Sigmoid colon (tissue), 7 donors: ENCODE results near the gene WDR73. TPM values are rescaled to one million over a fixed set of nuclear protein-coding genes. Genes with fewer than 3 reads are reported as not detected.

Experiments used
- DNase-seq: peaks from one replicate; pipeline ENCODE4 v3.0.0-alpha.2; 2019
- H3K27ac ChIP-seq, 4 donors: fragments of 200-600 bp; sonication (generic); one replicate each; pipeline ENCODE4 v1.5.1; 2016 to 2019; ENCODE audit warnings: mild to moderate bottlenecking in 1 of 4
- H3K27me3 ChIP-seq, 3 donors: fragments of 200-600 bp; sonication (generic); one replicate each; pipeline ENCODE4 v1.5.1; 2019; ENCODE audit warnings: mild to moderate bottlenecking in 1 of 3
- H3K36me3 ChIP-seq, 4 donors: fragments of 200-600 bp; sonication (generic); one replicate each; pipeline ENCODE4 v1.5.1; 2016 to 2019
- H3K4me1 ChIP-seq, 4 donors: fragments of 200-600 bp; sonication (generic); one replicate each; pipeline ENCODE4 v1.5.1; 2017 to 2019
- H3K4me3 ChIP-seq, 4 donors: fragments of 200-600 bp; sonication (generic); one replicate each; pipeline ENCODE4 v1.5.1; 2017 to 2019; ENCODE audit warnings: mild to moderate bottlenecking in 2 of 4, moderate library complexity in 1 of 4
- H3K9me3 ChIP-seq, 4 donors: fragments of 200-600 bp in 3 of 4; sonication (generic) in 3 of 4; one replicate each; pipeline versions ENCODE4 v1.5.1 to v1.6.1; 2013 to 2019
- EP300 ChIP-seq, 4 donors: sonication (generic); formaldehyde crosslinking; IDR thresholded peaks; one replicate each; pipeline ENCODE4 v1.6.1; 2017; ENCODE audit warnings: antibody characterized with exemption in 4 of 4
- POLR2A ChIP-seq, 2 donors: fragments of 450-650 bp; IDR thresholded peaks; one replicate each; pipeline ENCODE4 v1.6.1; 2016; ENCODE audit warnings: antibody characterized with exemption in 2 of 2, mild to moderate bottlenecking in 2 of 2, moderate library complexity in 2 of 2
- POLR2AphosphoS5 ChIP-seq, 4 donors: sonication (generic); formaldehyde crosslinking; IDR thresholded peaks; one replicate each; pipeline ENCODE4 v1.6.1; 2017; ENCODE audit warnings: antibody characterized with exemption in 4 of 4
- WGBS, 2 donors: extraction: QIAGEN DNeasy Blood & Tissue Kit; methylation state at CpG; one replicate each; pipeline ENCODE4 v1.1.7; 2013; 5-methylcytosine and 5-hydroxymethylcytosine counted together
- intact Hi-C: fragments of 100-400 bp; cut with DNase I; formaldehyde crosslinking; loops from one replicate; pipeline ENCODE4 v1.15.1; 2023
- polyA plus RNA-seq, 3 donors: library from polyadenylated mRNA; stranded (reverse); fragments of 200-250 nt; gene quantifications; one replicate each; pipeline ENCODE4 v1.2.3, GENCODE V29; 2013
- total RNA-seq, 4 donors: library from RNA; depleted of rRNA; stranded (reverse); fragments of >200 nt; gene quantifications; one replicate each; pipeline ENCODE4 v1.1.0, GENCODE V29; 2016
- TF ChIP-seq, protein P1 (sequence below), 4 experiments: fragments of 450-650 bp in 3 of 4; fragments of 200-600 bp in 1 of 4; IDR thresholded peaks; one replicate each; pipeline ENCODE4 v1.5.1; 2016 to 2019; ENCODE audit warnings: antibody characterized with exemption in 4 of 4, mild to moderate bottlenecking in 3 of 4, moderate library complexity in 2 of 4
- donor health status: healthy with polysubstance abuse.
- donor health status: Bipolar disorder and iron deficiency.
- donor health status: healthy.

WDR73 gene
- total and polyA plus RNA-seq, 7 donors: 6.7 to 22.7 (median 17.1) TPM

DNA sequence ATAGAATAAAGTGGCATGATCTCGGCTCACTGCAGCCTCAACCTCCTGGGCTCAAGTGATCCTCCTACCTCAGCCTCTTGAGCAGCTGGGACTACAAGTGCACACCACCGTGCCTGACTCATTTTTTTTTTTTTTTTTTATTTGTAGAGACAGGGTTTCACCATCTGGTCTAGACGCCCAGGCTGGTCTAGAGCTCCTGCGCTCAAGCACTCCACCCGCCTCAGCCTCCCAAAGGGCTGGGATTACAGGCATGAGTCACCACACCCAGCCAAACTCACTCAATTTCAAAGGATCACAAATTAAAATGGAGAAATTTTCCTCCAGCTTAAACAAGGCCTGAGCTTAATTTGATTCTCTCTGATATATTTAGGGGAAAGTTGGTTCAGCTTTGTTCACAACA lies 31.2 kb upstream of the WDR73 start:
- intact Hi-C loops: no loop called here
- Histone ChIP-seq H3K4me1 (no peaks in the 10 kb centered on the region), H3K9me3 (no peaks in the 10 kb centered on the region), H3K27me3 (no peaks in the 10 kb centered on the region), H3K4me3 (no peak overlapping the region), H3K27ac (no peak overlapping the region), H3K36me3 (peaks cover 0 to 56% (median 16%) of the 10 kb centered on the region in 4 donors)
- TF ChIP-seq, protein P1, sequence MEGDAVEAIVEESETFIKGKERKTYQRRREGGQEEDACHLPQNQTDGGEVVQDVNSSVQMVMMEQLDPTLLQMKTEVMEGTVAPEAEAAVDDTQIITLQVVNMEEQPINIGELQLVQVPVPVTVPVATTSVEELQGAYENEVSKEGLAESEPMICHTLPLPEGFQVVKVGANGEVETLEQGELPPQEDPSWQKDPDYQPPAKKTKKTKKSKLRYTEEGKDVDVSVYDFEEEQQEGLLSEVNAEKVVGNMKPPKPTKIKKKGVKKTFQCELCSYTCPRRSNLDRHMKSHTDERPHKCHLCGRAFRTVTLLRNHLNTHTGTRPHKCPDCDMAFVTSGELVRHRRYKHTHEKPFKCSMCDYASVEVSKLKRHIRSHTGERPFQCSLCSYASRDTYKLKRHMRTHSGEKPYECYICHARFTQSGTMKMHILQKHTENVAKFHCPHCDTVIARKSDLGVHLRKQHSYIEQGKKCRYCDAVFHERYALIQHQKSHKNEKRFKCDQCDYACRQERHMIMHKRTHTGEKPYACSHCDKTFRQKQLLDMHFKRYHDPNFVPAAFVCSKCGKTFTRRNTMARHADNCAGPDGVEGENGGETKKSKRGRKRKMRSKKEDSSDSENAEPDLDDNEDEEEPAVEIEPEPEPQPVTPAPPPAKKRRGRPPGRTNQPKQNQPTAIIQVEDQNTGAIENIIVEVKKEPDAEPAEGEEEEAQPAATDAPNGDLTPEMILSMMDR (IDR thresholded peaks at IDR 0.05): no peak
- no peak for TF ChIP-seq POLR2AphosphoS5 (IDR thresholded peaks at IDR 0.05)
- TF ChIP-seq EP300 (IDR thresholded peaks at IDR 0.05): no peak
- TF ChIP-seq POLR2A (IDR thresholded peaks at IDR 0.05): no peak
- 53 to 78% methylated on average over 5 of the region's 5 CpGs for WGBS, 2 donors
- DNase-seq: peak; percentile 68

DNA sequence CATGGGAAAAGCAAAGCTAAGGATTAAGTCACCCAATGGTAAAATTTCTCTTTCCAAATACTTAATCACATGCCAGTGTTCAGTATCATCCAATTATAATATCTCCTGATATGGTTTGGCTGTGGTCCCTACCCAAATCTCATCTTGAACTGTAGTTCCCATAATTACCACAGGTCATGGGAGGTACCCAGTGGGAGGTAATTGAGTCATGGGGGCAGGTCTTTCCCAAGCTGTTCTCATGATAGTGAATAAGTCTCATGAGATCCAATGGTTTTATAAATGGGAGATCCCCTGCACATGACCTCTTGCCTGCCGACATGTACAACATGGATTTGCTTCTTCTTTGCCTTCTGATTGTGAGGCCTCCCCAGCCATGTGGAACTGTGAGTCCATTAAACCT lies 30.0 kb upstream of the WDR73 start:
- TF ChIP-seq POLR2A (IDR thresholded peaks at IDR 0.05) (no peak), POLR2AphosphoS5 (IDR thresholded peaks at IDR 0.05) (no peak), EP300 (IDR thresholded peaks at IDR 0.05) (no peak)
- TF ChIP-seq, protein P1 (IDR thresholded peaks at IDR 0.05): no peak
- H3K4me3 ChIP-seq: no peak overlapping the region
- H3K27ac ChIP-seq: no peak overlapping the region
- H3K4me1 ChIP-seq: no peaks in the 10 kb centered on the region
- H3K27me3 ChIP-seq: no peaks in the 10 kb centered on the region
- H3K36me3 ChIP-seq: peaks cover 0 to 60% (median 16%) of the 10 kb centered on the region in 4 donors
- no peaks in the 10 kb centered on the region for H3K9me3 ChIP-seq
- no peak for DNase-seq
- intact Hi-C loops: no loop called here
- WGBS, 2 donors: 48 to 93% methylated on average over 1 of the region's 1 CpG

DNA sequence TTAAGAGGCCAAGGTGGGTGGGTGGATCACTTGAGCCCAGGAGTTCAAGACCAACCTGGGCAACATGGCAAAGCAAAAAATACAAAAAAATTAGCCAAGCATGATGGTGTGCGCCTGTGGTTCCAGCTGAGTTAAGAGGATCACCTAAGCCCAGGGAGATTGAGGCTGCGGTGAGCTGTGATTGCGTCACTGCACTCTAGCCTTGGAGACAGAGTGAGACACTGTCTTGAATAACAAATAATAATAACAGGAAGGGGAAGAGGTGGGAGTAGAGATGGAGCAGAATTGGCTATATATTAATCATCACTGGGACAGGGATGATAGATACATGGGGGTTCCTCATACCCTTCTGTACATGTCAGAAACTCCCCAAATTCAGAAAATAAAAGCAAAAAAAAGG lies 27.7 kb upstream of the WDR73 start:
- Histone ChIP-seq H3K27me3 (no peaks in the 10 kb centered on the region), H3K4me1 (no peaks in the 10 kb centered on the region), H3K4me3 (no peak overlapping the region), H3K9me3 (no peaks in the 10 kb centered on the region), H3K27ac (no peak overlapping the region), H3K36me3 (peaks cover 0 to 66% (median 11%) of the 10 kb centered on the region in 4 donors)
- intact Hi-C loops: no loop called here
- TF ChIP-seq EP300 (IDR thresholded peaks at IDR 0.05) (no peak), POLR2A (IDR thresholded peaks at IDR 0.05) (no peak), POLR2AphosphoS5 (IDR thresholded peaks at IDR 0.05) (no peak)
- TF ChIP-seq, protein P1 (IDR thresholded peaks at IDR 0.05): no peak
- no peak for DNase-seq
- WGBS, 2 donors: 95% methylated on average over 3 of the region's 3 CpGs

DNA sequence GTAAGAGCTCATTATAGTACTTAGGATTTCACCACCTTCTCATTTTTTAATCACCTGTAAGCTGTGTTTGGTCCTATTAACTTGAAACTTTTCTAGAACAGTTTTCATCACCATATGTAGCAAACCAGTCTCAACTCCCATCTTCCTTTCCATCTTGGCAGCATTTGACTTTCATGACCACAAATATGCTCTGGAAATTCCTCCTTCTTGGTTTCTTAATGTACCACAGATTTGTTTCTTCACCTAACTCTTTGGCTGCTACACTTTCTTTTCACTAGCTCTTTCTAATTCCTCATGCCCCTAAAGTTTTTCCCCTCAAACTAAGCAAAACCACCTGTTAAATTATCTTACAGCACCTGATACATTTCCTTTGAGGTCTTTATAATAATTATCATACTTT lies 17.1 kb upstream of the WDR73 start:
- Histone ChIP-seq H3K4me1 (no peaks in the 10 kb centered on the region), H3K36me3 (peaks cover 0 to 64% (median 7%) of the 10 kb centered on the region in 4 donors), H3K27ac (no peak overlapping the region), H3K27me3 (no peaks in the 10 kb centered on the region), H3K9me3 (no peaks in the 10 kb centered on the region), H3K4me3 (no peak overlapping the region)
- DNase-seq: no peak
- no peak for TF ChIP-seq EP300 (IDR thresholded peaks at IDR 0.05)
- TF ChIP-seq POLR2AphosphoS5 (IDR thresholded peaks at IDR 0.05): no peak
- no peak for TF ChIP-seq POLR2A (IDR thresholded peaks at IDR 0.05)
- TF ChIP-seq, protein P1 (IDR thresholded peaks at IDR 0.05): no peak
- intact Hi-C loops: no loop called here

DNA sequence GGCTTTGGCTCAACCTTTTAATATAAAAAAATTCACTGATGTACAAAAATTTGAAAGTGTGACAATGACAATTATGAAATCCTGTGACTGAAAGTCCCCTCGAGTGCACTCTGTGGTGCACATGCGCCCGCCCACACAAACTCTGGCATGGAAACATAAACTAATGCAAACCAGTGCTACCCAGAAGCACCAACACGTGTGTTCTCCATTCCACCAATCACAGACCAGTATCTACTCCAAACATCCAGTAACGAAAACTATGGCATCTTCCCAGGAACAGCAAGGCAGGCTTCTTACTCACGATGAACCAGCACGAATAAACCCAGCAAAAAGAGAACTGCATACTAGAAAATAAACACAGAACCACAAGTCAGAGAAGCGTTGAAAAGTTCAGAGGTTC lies 15.6 kb upstream of the WDR73 start:
- TF ChIP-seq, protein P1 (IDR thresholded peaks at IDR 0.05): no peak
- TF ChIP-seq EP300 (IDR thresholded peaks at IDR 0.05) (no peak), POLR2A (IDR thresholded peaks at IDR 0.05) (no peak), POLR2AphosphoS5 (IDR thresholded peaks at IDR 0.05) (no peak)
- intact Hi-C loops: no loop called here
- H3K36me3 ChIP-seq: peaks cover 0 to 72% (median 10%) of the 10 kb centered on the region in 4 donors
- no peak overlapping the region for H3K4me3 ChIP-seq
- no peaks in the 10 kb centered on the region for H3K4me1 ChIP-seq
- H3K27ac ChIP-seq: no peak overlapping the region
- no peak for DNase-seq
- no peaks in the 10 kb centered on the region for H3K9me3 ChIP-seq
- no peaks in the 10 kb centered on the region for H3K27me3 ChIP-seq
- WGBS, 2 donors: 84 to 87% methylated on average over 8 of the region's 8 CpGs
